Body of pancreas (tissue), 4 donors: ENCODE data around the gene C11orf52.

ENCODE experiments used
- POLR2A ChIP-seq, 3 donors: fragments of 450-650 bp; IDR thresholded peaks; one replicate each; pipeline ENCODE4 v1.6.1; 2016; ENCODE audit warnings: antibody characterized with exemption in 3 of 3, mild to moderate bottlenecking in 2 of 3
- TF ChIP-seq, protein P1 (sequence below), 7 experiments: fragments of 450-650 bp in 4 of 7; fragments of 200-600 bp in 3 of 7; sonication (generic) in 3 of 7; IDR thresholded peaks; one replicate each; pipeline ENCODE4 v1.5.1; 2016 to 2019; ENCODE audit warnings: antibody characterized with exemption in 7 of 7

DNA sequence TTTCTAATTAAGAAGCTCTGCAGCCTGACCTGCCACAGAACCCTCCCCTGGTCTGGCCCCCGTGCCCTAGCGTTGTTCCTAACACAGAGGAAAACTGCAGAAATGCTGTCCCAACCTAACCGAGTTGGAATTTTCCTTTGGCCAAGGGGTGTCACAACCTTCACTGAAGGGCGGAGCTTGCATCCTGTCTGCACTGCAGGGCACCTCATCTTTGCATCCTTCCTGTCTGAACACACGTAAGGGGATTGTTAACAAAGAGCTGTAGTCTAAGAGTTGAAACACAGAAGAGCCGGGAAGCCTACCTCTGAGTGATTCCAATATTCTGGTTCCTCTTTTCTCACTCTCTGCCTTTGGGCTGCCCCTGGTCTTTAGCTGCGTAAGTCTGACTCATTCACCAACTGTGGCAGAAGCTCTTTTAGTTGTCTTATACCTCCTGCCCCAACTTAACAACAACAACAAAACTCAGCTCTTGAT lies 20.0 kb downstream of the C11orf52 start:
- TF ChIP-seq, protein P1, sequence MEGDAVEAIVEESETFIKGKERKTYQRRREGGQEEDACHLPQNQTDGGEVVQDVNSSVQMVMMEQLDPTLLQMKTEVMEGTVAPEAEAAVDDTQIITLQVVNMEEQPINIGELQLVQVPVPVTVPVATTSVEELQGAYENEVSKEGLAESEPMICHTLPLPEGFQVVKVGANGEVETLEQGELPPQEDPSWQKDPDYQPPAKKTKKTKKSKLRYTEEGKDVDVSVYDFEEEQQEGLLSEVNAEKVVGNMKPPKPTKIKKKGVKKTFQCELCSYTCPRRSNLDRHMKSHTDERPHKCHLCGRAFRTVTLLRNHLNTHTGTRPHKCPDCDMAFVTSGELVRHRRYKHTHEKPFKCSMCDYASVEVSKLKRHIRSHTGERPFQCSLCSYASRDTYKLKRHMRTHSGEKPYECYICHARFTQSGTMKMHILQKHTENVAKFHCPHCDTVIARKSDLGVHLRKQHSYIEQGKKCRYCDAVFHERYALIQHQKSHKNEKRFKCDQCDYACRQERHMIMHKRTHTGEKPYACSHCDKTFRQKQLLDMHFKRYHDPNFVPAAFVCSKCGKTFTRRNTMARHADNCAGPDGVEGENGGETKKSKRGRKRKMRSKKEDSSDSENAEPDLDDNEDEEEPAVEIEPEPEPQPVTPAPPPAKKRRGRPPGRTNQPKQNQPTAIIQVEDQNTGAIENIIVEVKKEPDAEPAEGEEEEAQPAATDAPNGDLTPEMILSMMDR (IDR thresholded peaks at IDR 0.05) = no peak
- TF ChIP-seq POLR2A (IDR thresholded peaks at IDR 0.05) = no peak
